ENCODE results near the gene IL6.
"Not testable (repeated sequence)": the region's sequence is repeated elsewhere in the genome, so short reads cannot be mapped to it uniquely, and the experiment has no call there.

Gene IL6

DNA sequence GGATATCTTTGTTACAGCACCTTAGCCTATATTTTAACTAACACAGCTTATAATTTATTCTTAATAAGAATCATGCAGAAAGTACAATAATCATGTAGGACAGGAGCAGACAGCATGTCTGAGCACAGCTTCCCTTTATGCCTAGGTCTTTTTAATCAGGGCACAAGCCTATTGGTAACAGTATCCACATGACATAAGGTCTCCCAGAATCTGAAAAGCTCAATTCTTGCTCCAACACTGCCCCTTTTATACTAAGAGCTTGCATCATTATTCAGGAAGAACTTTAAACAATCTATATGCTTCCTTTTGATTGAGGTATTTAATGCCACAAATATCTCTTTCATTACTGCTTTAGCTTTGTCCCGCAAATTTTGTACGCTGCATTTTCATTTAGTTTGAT, 31.6 kb downstream of the IL6 start:
- in situ Hi-C loops (cut with HindIII; ENCODE audit: low pct_ligation_motif_present, low pct_unique_long_range_greater_than_20kb, low sequenced_read_pairs), result no loop called here
- DNase-seq, result no peak

- no peak for DNase-seq
- in situ Hi-C loops (cut with HindIII; ENCODE audit: low pct_ligation_motif_present, low pct_unique_long_range_greater_than_20kb, low sequenced_read_pairs), result no loop called here
Measured at GRCh38 chr7:22759721-22760120, 32.7 kb downstream of the IL6 start.

GRCh38 chr7:22762866-22763265, 35.9 kb downstream of the IL6 start:
- DNase-seq, result no peak
- in situ Hi-C loops (cut with HindIII; ENCODE audit: low pct_ligation_motif_present, low pct_unique_long_range_greater_than_20kb, low sequenced_read_pairs), result no loop called here

- DNase-seq, result no peak
- in situ Hi-C loops (cut with HindIII; ENCODE audit: low pct_ligation_motif_present, low pct_unique_long_range_greater_than_20kb, low sequenced_read_pairs), result no loop called here
Measured at GRCh38 chr7:22765609-22766008, 38.6 kb downstream of the IL6 start.

- DNase-seq, result no peak
- in situ Hi-C loops (cut with HindIII; ENCODE audit: low pct_ligation_motif_present, low pct_unique_long_range_greater_than_20kb, low sequenced_read_pairs), result no loop called here
Measured at GRCh38 chr7:22771194-22771871, 44.3 kb downstream of the IL6 start.

GRCh38 chr7:22771872-22772228, 44.9 kb downstream of the IL6 start:
- in situ Hi-C loops (cut with HindIII; ENCODE audit: low pct_ligation_motif_present, low pct_unique_long_range_greater_than_20kb, low sequenced_read_pairs), result no loop called here

DNA sequence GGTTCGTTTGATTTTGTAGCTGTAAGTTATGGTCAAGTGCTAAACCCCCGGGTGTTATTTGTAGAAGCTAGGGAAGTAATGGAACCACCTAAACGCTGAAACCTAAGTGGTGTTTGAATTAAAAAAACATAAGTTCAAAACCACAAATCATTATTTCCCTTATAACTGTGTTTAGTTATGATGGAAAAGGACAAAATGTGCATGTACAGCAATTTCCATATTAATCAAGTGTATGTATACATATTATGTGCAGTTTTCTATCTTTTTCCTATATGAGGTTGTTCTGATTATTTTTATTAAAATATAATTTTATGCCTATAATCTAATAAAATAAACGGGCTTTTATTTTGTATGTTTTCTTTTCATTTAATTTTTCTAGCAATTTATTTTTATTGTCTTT, 45.9 kb downstream of the IL6 start:
- in situ Hi-C loops (cut with HindIII; ENCODE audit: low pct_ligation_motif_present, low pct_unique_long_range_greater_than_20kb, low sequenced_read_pairs), result no loop called here
- DNase-seq, result no peak

More at GRCh38 chr7:22771872-22772228, 44.9 kb downstream of the IL6 start:
- DNase-seq, result no peak

GRCh38 chr7:22776964-22777363, 50.0 kb downstream of the IL6 start:
- no peak for DNase-seq
- in situ Hi-C loops (cut with HindIII; ENCODE audit: low pct_ligation_motif_present, low pct_unique_long_range_greater_than_20kb, low sequenced_read_pairs), result no loop called here

- DNase-seq; in situ Hi-C loops (cut with HindIII; ENCODE audit: low pct_ligation_motif_present, low pct_unique_long_range_greater_than_20kb, low sequenced_read_pairs): not testable (repeated sequence)
Measured at GRCh38 chr7:22779730-22780323, 52.8 kb downstream of the IL6 start.

DNA sequence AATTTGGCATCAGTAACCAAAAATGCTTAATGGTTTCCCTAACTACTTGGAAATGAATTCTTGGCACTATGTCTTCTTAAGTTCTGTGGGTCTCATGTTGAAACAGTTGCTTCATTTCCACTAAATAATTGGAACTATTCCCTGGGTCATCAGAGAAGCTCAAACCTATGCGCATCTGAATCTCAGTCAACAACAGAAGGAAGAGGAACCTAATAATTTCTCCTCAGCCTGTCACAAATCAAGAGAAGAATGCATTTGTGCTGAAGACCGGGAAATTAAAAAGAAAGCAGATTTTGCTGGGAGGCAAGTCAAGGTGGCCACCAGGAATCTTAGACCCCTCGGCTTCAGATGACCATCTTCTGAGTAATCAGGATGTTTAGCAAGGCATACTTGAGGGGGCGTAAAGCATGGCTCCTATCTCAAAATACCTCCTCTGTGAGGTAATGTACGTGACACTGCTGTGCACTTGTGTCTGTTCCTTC, 54.3 kb downstream of the IL6 start:
- in situ Hi-C loops (cut with HindIII; ENCODE audit: low pct_ligation_motif_present, low pct_unique_long_range_greater_than_20kb, low sequenced_read_pairs), result no loop called here
- no peak for DNase-seq

Data from ACHN (cell line).